ENCODE data around the gene ANKRD60. TPM values are rescaled to one million over a fixed set of nuclear protein-coding genes. Genes with fewer than 3 reads are reported as not detected.

The ANKRD60 gene
- total and polyA plus RNA-seq, 2 donors (not counting 1 experiment from before 2014, with no cell fraction given), result not detected

DNA sequence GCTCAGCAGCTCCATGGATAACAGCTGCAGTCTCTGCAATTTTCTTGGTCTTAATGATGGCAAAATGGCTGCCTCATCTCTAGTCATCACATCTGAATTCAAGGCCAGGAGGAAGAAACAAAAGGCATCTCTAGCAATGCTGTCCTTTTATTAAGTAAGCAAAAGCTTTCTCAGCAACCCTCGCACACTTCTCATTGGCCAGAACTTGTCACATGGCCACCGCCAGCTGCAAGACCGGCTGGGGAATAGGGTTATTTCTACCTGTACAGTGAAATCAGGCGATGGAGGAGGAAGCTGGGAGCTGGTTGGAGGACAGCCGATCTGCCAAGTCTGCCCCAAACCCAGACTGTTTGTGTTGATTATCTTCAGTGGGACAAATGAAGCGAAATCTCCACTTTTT lies 33.4 kb downstream of the ANKRD60 start:
- Histone ChIP-seq H4K20me1 (ENCODE audit: control insufficient read depth, extremely low read depth, insufficient read depth, low read length) (no peaks in the 10 kb centered on the region), H3K9ac (ENCODE audit: insufficient read depth, low read length) (no peak overlapping the region), H3K4me3 (replicated peaks in 1 of 4; ENCODE audit: control extremely low read depth in 1 of 4, insufficient read depth in 1 of 4, low read depth in 3 of 4, low read length in 4 of 4) (no peak overlapping the region), H3K4me1 (ENCODE audit: control insufficient read depth, extremely low read depth, insufficient read depth, low read length) (no peaks in the 10 kb centered on the region), H3K9me3 (ENCODE audit: control insufficient read depth, insufficient read depth, low read depth, low read length) (no peaks in the 10 kb centered on the region), H2AFZ (ENCODE audit: low read length) (no peak overlapping the region), H3K27ac (ENCODE audit: insufficient read depth, low read length) (no peak overlapping the region), H3K36me3 (ENCODE audit: control insufficient read depth, insufficient read depth, low read length) (no peaks in the 10 kb centered on the region), H3K79me2 (ENCODE audit: control insufficient read depth, insufficient read depth, low read length) (no peaks in the 10 kb centered on the region), H3K27me3 (ENCODE audit: control insufficient read depth, insufficient read depth, low read length) (no peaks in the 10 kb centered on the region), H3K4me2 (ENCODE audit: extremely low read depth, insufficient read depth, low read length) (no peak overlapping the region)
- no peak for DNase-seq (ENCODE audit: low read depth in 2 of 2)
- TF ChIP-seq EZH2 (IDR thresholded peaks at IDR 0.05; ENCODE audit: low read length, missing control alignments), result no peak
- TF ChIP-seq, protein P1, sequence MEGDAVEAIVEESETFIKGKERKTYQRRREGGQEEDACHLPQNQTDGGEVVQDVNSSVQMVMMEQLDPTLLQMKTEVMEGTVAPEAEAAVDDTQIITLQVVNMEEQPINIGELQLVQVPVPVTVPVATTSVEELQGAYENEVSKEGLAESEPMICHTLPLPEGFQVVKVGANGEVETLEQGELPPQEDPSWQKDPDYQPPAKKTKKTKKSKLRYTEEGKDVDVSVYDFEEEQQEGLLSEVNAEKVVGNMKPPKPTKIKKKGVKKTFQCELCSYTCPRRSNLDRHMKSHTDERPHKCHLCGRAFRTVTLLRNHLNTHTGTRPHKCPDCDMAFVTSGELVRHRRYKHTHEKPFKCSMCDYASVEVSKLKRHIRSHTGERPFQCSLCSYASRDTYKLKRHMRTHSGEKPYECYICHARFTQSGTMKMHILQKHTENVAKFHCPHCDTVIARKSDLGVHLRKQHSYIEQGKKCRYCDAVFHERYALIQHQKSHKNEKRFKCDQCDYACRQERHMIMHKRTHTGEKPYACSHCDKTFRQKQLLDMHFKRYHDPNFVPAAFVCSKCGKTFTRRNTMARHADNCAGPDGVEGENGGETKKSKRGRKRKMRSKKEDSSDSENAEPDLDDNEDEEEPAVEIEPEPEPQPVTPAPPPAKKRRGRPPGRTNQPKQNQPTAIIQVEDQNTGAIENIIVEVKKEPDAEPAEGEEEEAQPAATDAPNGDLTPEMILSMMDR (conservative IDR thresholded peaks at IDR 0.05 in 1 of 2, IDR thresholded peaks at IDR 0.05 in 1 of 2; ENCODE audit: low read depth in 1 of 2, low read length in 2 of 2), result no peak

DNA sequence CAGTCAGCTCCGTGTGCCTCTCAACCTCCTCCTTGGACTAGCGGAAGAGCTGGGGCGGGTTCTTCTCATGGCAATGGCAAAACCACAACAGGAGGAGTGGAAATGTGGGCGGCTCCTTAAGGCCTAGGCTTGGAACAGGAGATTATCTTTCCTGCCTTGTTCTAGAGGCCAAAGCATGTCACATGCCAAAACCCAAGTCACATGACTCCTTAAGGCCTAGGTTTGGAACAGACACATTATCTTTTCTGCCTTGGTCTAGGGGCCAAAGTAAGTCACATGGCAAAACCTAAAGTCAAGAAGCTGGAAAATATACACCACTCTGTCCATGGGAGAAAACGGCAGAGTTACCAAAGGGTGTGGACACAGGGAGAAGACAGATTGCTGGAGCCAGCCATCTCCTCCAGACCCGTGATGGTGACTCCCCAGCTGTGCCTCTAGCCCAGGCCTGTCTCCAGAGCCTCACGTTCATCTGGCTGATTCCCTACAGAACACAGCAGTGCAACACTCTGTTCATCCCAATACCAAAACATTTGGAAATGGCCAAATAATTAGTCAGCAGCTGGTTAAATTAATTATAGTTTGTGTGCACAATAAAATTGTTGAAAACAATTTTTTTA lies 34.2 kb downstream of the ANKRD60 start:
- no peak overlapping the region for H2AFZ ChIP-seq (ENCODE audit: low read length)
- TF ChIP-seq, protein P1 (conservative IDR thresholded peaks at IDR 0.05 in 1 of 2, IDR thresholded peaks at IDR 0.05 in 1 of 2; ENCODE audit: low read depth in 1 of 2, low read length in 2 of 2), result no peak
- no peak for TF ChIP-seq EZH2 (IDR thresholded peaks at IDR 0.05; ENCODE audit: low read length, missing control alignments)

DNA sequence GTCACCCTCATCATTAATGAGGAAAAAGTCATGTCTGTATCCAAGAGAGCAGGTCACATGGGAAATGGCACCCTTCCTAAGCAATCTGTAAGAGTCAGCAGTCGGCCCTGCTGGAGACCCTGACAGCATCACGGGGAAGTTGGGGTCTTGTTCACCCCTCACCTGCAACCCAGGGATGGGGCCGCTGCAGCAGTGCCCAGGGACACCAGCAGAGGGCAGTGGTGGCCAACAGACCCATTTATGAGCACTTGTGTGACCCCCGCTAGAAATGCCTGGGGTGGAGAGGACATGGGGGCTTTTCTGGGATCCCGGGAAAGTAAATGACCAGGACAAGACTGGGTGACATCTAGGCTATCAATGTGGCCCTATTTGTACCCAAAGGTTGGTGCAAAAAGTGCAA lies 35.9 kb downstream of the ANKRD60 start:
- DNase-seq (ENCODE audit: low read depth in 2 of 2), result no peak
- Histone ChIP-seq H3K9me3 (ENCODE audit: control insufficient read depth, insufficient read depth, low read depth, low read length) (no peaks in the 10 kb centered on the region), H3K4me2 (ENCODE audit: extremely low read depth, insufficient read depth, low read length) (no peak overlapping the region), H2AFZ (ENCODE audit: low read length) (no peak overlapping the region), H3K27me3 (ENCODE audit: control insufficient read depth, insufficient read depth, low read length) (no peaks in the 10 kb centered on the region), H3K4me1 (ENCODE audit: control insufficient read depth, extremely low read depth, insufficient read depth, low read length) (no peaks in the 10 kb centered on the region), H3K36me3 (ENCODE audit: control insufficient read depth, insufficient read depth, low read length) (no peaks in the 10 kb centered on the region), H4K20me1 (ENCODE audit: control insufficient read depth, extremely low read depth, insufficient read depth, low read length) (no peaks in the 10 kb centered on the region), H3K9ac (ENCODE audit: insufficient read depth, low read length) (no peak overlapping the region), H3K27ac (ENCODE audit: insufficient read depth, low read length) (no peak overlapping the region), H3K4me3 (replicated peaks in 1 of 4; ENCODE audit: control extremely low read depth in 1 of 4, insufficient read depth in 1 of 4, low read depth in 3 of 4, low read length in 4 of 4) (no peak overlapping the region), H3K79me2 (ENCODE audit: control insufficient read depth, insufficient read depth, low read length) (no peaks in the 10 kb centered on the region)
- TF ChIP-seq, protein P1 (conservative IDR thresholded peaks at IDR 0.05 in 1 of 2, IDR thresholded peaks at IDR 0.05 in 1 of 2; ENCODE audit: low read depth in 1 of 2, low read length in 2 of 2), result peak; percentile 45 to 60
- TF ChIP-seq EZH2 (IDR thresholded peaks at IDR 0.05; ENCODE audit: low read length, missing control alignments), result no peak

More for the DNA sequence above, 34.2 kb downstream of the ANKRD60 start:
- H3K4me3 ChIP-seq (replicated peaks in 1 of 4; ENCODE audit: control extremely low read depth in 1 of 4, insufficient read depth in 1 of 4, low read depth in 3 of 4, low read length in 4 of 4), result no peak overlapping the region
- no peak overlapping the region for H3K27ac ChIP-seq (ENCODE audit: insufficient read depth, low read length)
- H3K27me3 ChIP-seq (ENCODE audit: control insufficient read depth, insufficient read depth, low read length), result no peaks in the 10 kb centered on the region
- no peaks in the 10 kb centered on the region for H3K36me3 ChIP-seq (ENCODE audit: control insufficient read depth, insufficient read depth, low read length)
- H3K9me3 ChIP-seq (ENCODE audit: control insufficient read depth, insufficient read depth, low read depth, low read length), result no peaks in the 10 kb centered on the region
- no peak overlapping the region for H3K9ac ChIP-seq (ENCODE audit: insufficient read depth, low read length)
- no peaks in the 10 kb centered on the region for H3K79me2 ChIP-seq (ENCODE audit: control insufficient read depth, insufficient read depth, low read length)
- H4K20me1 ChIP-seq (ENCODE audit: control insufficient read depth, extremely low read depth, insufficient read depth, low read length), result no peaks in the 10 kb centered on the region
- peak in 1 of 2 donors; percentile 12 for DNase-seq (ENCODE audit: low read depth in 2 of 2)
- no peaks in the 10 kb centered on the region for H3K4me1 ChIP-seq (ENCODE audit: control insufficient read depth, extremely low read depth, insufficient read depth, low read length)
- H3K4me2 ChIP-seq (ENCODE audit: extremely low read depth, insufficient read depth, low read length), result no peak overlapping the region

All from fibroblast of lung (primary cell).